H1 (cell line): Measurements from ENCODE around the gene EMC7. TPM values are rescaled to one million over a fixed set of nuclear protein-coding genes. Genes with fewer than 3 reads are reported as not detected.

ENCODE experiments used
- RFX5 ChIP-seq: IDR thresholded peaks from 2 replicates; pipeline ENCODE4 v1.6.1; 2011; ENCODE audit warnings: low read depth, low read length, improper control_type of control experiment, borderline replicate concordance
- SIX5 ChIP-seq: IDR thresholded peaks from 2 replicates; pipeline ENCODE4 v1.6.1; 2011; ENCODE audit warnings: mild to moderate bottlenecking, low read depth, low read length
- polyA plus RNA-seq, 7 experiments: library from polyadenylated mRNA; depleted of rRNA in 3 of 7; stranded (reverse) in 5 of 7; unstranded in 2 of 7; fragments of >200 nt in 5 of 7; fragments of 200-250 nt in 2 of 7; gene quantifications; 1 replicate in 5 of 7; 2 replicates in 1 of 7; 4 replicates in 1 of 7; pipeline versions ENCODE4 v1.2.1 to v1.2.3, GENCODE V29; 2011 to 2013; ENCODE audit warnings: missing spikeins in 2 of 7, mixed read lengths in 2 of 7
- total RNA-seq: library from RNA; stranded (reverse); fragmentation: NEBNext Ultra II Directional; extraction: Animal tissue kit (Norgen Biotek cat#: 25700); gene quantifications from 2 replicates; pipeline ENCODE4 v1.2.1, GENCODE V29; 2021

Gene EMC7
- total and polyA plus RNA-seq, 2 of the 8 experiments (the other 6 are each of a cell fraction or from before 2014, with no cell fraction given) = 29.0 to 39.0 TPM

- no peak for TF ChIP-seq RFX5
- no peak for TF ChIP-seq SIX5
These were observed 24.3 kb upstream of the EMC7 start (continued) for GRCh38 chr15:34125945-34126344.
